OCI-LY7 (cell line): Measurements from ENCODE around the gene NPIPB2. TPM values are rescaled to one million over a fixed set of nuclear protein-coding genes. Genes with fewer than 3 reads are reported as not detected.

ENCODE experiments used
- BruUV-seq: library from RNA; stranded (reverse); fragments of 400-500 nt; replicated peaks from 2 replicates; lab custom pipeline; 2021; lab: Mats Ljungman, UMichigan
- CTCF ChIA-PET: fragments of 300-600 bp; sonication (Branson Sonifier 250); formaldehyde crosslinking; loops from one replicate; lab custom pipeline; 2022; ENCODE audit warnings: antibody characterized with exemption; ENCODE audit not compliant: unreplicated experiment; lab: Charles Lee
- POLR2A ChIA-PET: fragments of 300-600 bp; sonication (Branson Sonifier 250); formaldehyde crosslinking; loops from one replicate; lab custom pipeline; 2022; ENCODE audit warnings: antibody characterized with exemption; lab: Charles Lee
- DNase-seq: peaks from one replicate; pipeline ENCODE4 v3.0.0-alpha.2; 2015; ENCODE audit warnings: low spot score
- H2AFZ ChIP-seq: fragments of 200-600 bp; sonication (generic), shearing (Covaris generic); 2 replicates; pipeline ENCODE4 v1.6.1; 2014; ENCODE audit warnings: mild to moderate bottlenecking, antibody characterized with exemption, low read length, moderate library complexity
- H3K27ac ChIP-seq: fragments of 200-600 bp; sonication (generic); 2 replicates; pipeline ENCODE4 v1.5.1; 2014; ENCODE audit warnings: mixed run types, low read depth, mild to moderate bottlenecking, moderate library complexity, low read length, inconsistent platforms; ENCODE audit not compliant: poor library complexity, severe bottlenecking
- H3K36me3 ChIP-seq: fragments of 200-600 bp; sonication (generic); 2 replicates; pipeline ENCODE4 v1.6.1; 2014; ENCODE audit warnings: mild to moderate bottlenecking, antibody characterized with exemption, low read length, moderate library complexity, mixed read lengths; ENCODE audit not compliant: insufficient read depth
- H3K4me1 ChIP-seq: fragments of 200-600 bp; sonication (generic); 2 replicates; pipeline ENCODE4 v1.5.1; 2014; ENCODE audit warnings: mild to moderate bottlenecking, low read length; ENCODE audit not compliant: insufficient read depth, poor library complexity, severe bottlenecking
- H3K4me2 ChIP-seq: fragments of 200-600 bp; sonication (generic); 2 replicates; pipeline ENCODE4 v1.6.1; 2014; ENCODE audit warnings: mild to moderate bottlenecking, low read length
- H3K4me3 ChIP-seq: fragments of 200-600 bp; sonication (generic); 2 replicates; pipeline ENCODE4 v1.5.1; 2014; ENCODE audit warnings: mild to moderate bottlenecking, low read depth, low read length; ENCODE audit not compliant: poor library complexity, severe bottlenecking
- H3K79me2 ChIP-seq: fragments of 200-600 bp; sonication (generic); 2 replicates; pipeline ENCODE4 v1.6.1; 2016; ENCODE audit warnings: low read depth, mild to moderate bottlenecking, low read length, moderate library complexity, mixed read lengths; ENCODE audit not compliant: insufficient read depth
- H3K9me2 ChIP-seq: fragments of 200-600 bp; sonication (generic); 2 replicates; pipeline ENCODE4 v1.6.1; 2016; ENCODE audit warnings: mild to moderate bottlenecking, low read length, mixed read lengths; ENCODE audit not compliant: insufficient read depth
- H3K9me3 ChIP-seq: fragments of 200-600 bp; sonication (generic); 2 replicates; pipeline ENCODE4 v1.6.1; 2014; ENCODE audit warnings: mild to moderate bottlenecking, mixed run types, low read length, mixed read lengths
- H4K20me1 ChIP-seq: fragments of 200-600 bp; sonication (generic); 2 replicates; pipeline ENCODE4 v1.6.1; 2014; ENCODE audit warnings: mild to moderate bottlenecking, antibody characterized with exemption, low read length, moderate library complexity, mixed read lengths; ENCODE audit not compliant: insufficient read depth
- CTCF ChIP-seq: fragments of 200-600 bp; sonication (generic); conservative IDR thresholded peaks from 2 replicates; pipeline ENCODE4 v1.5.1; 2014; ENCODE audit warnings: mild to moderate bottlenecking, antibody characterized with exemption, low read length, moderate library complexity, mixed read lengths
- EZH2phosphoT487 ChIP-seq: fragments of 200-600 bp; sonication (generic); IDR thresholded peaks from 2 replicates; pipeline ENCODE4 v1.6.1; 2018; ENCODE audit warnings: low read depth, borderline replicate concordance, mild to moderate bottlenecking, mixed run types, antibody characterized with exemption, low read length, moderate library complexity, mixed read lengths
- intact Hi-C: fragments of 100-400 bp; cut with micrococcal nuclease; formaldehyde crosslinking; loops from one replicate; pipeline ENCODE4 v1.10.0; 2022; ENCODE audit not compliant: unreplicated experiment
- total RNA-seq, 2 experiments: library from RNA; depleted of rRNA in 1 of 2; stranded (reverse); fragments of >200 nt in 1 of 2; shearing (Covaris generic) in 1 of 2; gene quantifications; 2 replicates each; pipeline ENCODE4 v1.2.3, GENCODE V29; 2014 to 2022

NPIPB2 gene
- total RNA-seq, 2 experiments from 2014 or later = 7.5 to 35.9 TPM

- no peak overlapping the region for H2AFZ ChIP-seq
- DNase-seq = no peak
Observed at GRCh38 chr16:11913425-11914079, 28.3 kb downstream of the NPIPB2 start.

GRCh38 chr16:11909653-11910545, 31.9 kb downstream of the NPIPB2 start:
- Histone ChIP-seq H3K4me3 (no peak overlapping the region), H3K9me3 (no peaks in the 10 kb centered on the region), H3K27ac (no peak overlapping the region), H3K4me1 (peaks cover 26% of the 10 kb centered on the region), H3K4me2 (no peak overlapping the region), H3K9me2 (no peaks in the 10 kb centered on the region), H3K79me2 (peaks cover 98% of the 10 kb centered on the region), H3K36me3 (peaks cover 92% of the 10 kb centered on the region), H2AFZ (no peak overlapping the region), H4K20me1 (peaks cover 54% of the 10 kb centered on the region)
- DNase-seq = no peak
- BruUV-seq = no TSS peak
- POLR2A ChIA-PET = no interaction called here
- CTCF ChIA-PET = no interaction called here
- TF ChIP-seq EZH2phosphoT487 = no peak
- no peak for TF ChIP-seq CTCF
- intact Hi-C loops = no loop called here

More at GRCh38 chr16:11913425-11914079, 28.3 kb downstream of the NPIPB2 start:
- peaks cover 43% of the 10 kb centered on the region for H4K20me1 ChIP-seq
- no TSS peak for BruUV-seq
- peaks cover 58% of the 10 kb centered on the region for H3K36me3 ChIP-seq
- peak overlapping the region; percentile 54 for H3K27ac ChIP-seq
- TF ChIP-seq EZH2phosphoT487 = no peak
- no peak for TF ChIP-seq CTCF
- ChIA-PET POLR2A (interaction anchor here (0.6 to 1.0 kb wide), 2 partner anchors 9 to 30 kb away, joined by 3 to 5 read pairs; no protein-coding TSS in a partner anchor), CTCF (no interaction called here)
- peaks cover 70% of the 10 kb centered on the region for H3K79me2 ChIP-seq
- peaks cover 6% of the 10 kb centered on the region; the same call in 1 of the 2 replicates for H3K9me3 ChIP-seq
- peaks cover 32% of the 10 kb centered on the region for H3K4me1 ChIP-seq
- intact Hi-C loops = no loop called here
- peak overlapping the region; percentile 84 for H3K4me3 ChIP-seq
- peak overlapping the region; percentile 91 for H3K4me2 ChIP-seq
- H3K9me2 ChIP-seq = no peaks in the 10 kb centered on the region
